Measurements from ENCODE around the gene ACTRT2.

The ACTRT2 gene

DNA sequence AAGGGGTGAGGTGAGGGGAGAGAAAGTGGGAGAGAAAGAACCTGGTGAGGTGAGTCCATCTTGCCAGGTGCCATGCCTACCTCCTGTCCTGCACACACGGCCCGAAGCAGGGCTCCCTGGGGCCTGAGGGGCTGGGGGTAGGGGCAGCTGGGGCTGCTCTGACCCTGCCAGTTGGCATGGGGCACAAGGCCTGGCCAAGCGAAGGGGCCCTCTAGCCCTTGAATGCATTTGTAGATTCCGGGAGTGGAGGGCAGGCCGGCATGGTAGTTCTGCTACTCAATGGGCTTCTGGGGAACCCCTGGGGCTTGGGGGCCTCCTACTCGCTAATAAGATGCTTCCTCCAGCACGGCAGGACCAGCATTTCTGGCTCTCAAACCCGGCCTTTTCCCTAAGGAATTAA, 44.1 kb downstream of the ACTRT2 start:
- DNase-seq (ENCODE audit: low read depth, low spot score), result no peak
- TF ChIP-seq, protein P1, sequence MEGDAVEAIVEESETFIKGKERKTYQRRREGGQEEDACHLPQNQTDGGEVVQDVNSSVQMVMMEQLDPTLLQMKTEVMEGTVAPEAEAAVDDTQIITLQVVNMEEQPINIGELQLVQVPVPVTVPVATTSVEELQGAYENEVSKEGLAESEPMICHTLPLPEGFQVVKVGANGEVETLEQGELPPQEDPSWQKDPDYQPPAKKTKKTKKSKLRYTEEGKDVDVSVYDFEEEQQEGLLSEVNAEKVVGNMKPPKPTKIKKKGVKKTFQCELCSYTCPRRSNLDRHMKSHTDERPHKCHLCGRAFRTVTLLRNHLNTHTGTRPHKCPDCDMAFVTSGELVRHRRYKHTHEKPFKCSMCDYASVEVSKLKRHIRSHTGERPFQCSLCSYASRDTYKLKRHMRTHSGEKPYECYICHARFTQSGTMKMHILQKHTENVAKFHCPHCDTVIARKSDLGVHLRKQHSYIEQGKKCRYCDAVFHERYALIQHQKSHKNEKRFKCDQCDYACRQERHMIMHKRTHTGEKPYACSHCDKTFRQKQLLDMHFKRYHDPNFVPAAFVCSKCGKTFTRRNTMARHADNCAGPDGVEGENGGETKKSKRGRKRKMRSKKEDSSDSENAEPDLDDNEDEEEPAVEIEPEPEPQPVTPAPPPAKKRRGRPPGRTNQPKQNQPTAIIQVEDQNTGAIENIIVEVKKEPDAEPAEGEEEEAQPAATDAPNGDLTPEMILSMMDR (IDR thresholded peaks at IDR 0.05; ENCODE audit: insufficient read depth, low read length, missing control alignments), result no peak

DNA sequence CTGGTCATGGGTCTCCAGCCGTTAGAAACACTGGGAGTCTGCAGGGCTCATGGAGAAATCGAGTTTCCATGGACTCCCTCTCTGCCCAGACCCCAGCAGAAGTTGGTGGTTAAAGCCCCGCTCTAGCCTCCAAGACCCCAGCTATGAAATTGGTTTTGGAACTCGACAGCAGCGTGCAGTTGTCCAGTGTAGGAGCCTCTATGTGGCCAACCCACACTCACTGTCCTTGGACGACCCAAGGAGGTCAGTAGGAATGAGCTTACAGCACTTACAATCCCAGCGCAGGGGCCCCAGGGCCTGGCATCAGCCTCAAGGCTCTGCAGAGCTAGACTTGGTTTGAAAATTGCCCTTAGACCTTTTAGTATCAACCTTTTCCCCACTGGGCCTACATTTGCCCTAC, 44.5 kb downstream of the ACTRT2 start:
- POLR2A ChIA-PET, result no interaction called here
- CTCF ChIA-PET, result interaction anchor here (1.0 to 1.4 kb wide), 2 partner anchors 357 to 359 kb away, joined by 3 to 4 read pairs; no protein-coding TSS in a partner anchor
- DNase-seq (ENCODE audit: low read depth, low spot score), result no peak
- TF ChIP-seq, protein P1 (IDR thresholded peaks at IDR 0.05; ENCODE audit: insufficient read depth, low read length, missing control alignments), result no peak
- H3K4me3 ChIP-seq (ENCODE audit: low read depth, low read length), result no peak overlapping the region

More for the DNA sequence above, 44.1 kb downstream of the ACTRT2 start:
- POLR2A ChIA-PET, result no interaction called here
- H3K4me3 ChIP-seq (ENCODE audit: low read depth, low read length), result no peak overlapping the region
- CTCF ChIA-PET, result interaction anchor here (1.0 to 1.4 kb wide), 2 partner anchors 358 to 359 kb away, joined by 3 to 4 read pairs; no protein-coding TSS in a partner anchor

DNA sequence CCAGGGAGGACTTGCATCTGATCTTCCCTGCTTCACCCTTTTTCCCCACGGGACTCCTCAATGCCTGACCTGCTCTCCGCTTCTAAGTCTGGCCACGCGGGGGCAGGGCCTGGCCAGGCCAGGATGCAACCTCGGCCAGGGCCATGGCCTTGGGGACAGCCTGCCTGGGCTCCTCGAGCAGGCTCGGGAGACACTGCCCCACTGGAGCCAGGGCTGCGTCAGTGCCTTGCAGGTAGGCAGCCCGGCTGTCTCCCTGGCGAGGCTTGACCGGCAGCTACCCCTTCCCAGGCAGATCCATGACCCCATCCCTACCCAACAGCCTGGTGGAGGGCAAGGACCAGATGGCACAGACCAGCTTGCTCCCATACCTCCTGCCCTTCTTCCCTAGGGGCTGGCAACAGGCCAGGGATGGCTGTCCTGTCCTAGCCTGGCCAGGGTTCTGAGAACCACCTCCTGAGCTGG, 45.0 kb downstream of the ACTRT2 start:
- CTCF ChIA-PET, result interaction anchor here (1.0 to 1.4 kb wide), 2 partner anchors 357 to 358 kb away, joined by 3 to 4 read pairs; no protein-coding TSS in a partner anchor
- POLR2A ChIA-PET, result no interaction called here
- DNase-seq (ENCODE audit: low read depth, low spot score), result no peak
- TF ChIP-seq, protein P1 (IDR thresholded peaks at IDR 0.05; ENCODE audit: insufficient read depth, low read length, missing control alignments), result no peak
- H3K4me3 ChIP-seq (ENCODE audit: low read depth, low read length), result no peak overlapping the region

DNA sequence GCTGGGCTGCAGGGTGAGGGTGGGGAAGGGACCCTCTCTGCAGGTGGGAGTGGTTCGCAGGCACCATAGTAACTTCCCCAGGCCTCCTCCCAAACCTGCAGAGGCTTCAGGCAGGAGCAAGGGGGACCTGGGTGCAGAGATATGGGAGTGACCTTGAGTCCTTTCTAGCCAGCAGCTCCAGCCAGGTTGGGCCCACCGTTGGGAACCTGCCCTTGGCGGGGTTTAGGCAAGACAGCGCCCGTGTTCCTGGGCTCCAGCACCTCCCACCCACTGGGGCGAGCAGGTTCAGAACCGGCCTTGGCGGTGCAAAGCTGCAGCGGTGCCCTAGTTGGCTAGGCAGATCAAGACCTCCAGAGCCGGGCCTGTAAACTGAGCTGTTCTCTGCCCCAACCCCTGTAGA, 45.6 kb downstream of the ACTRT2 start:
- DNase-seq (ENCODE audit: low read depth, low spot score), result no peak
- POLR2A ChIA-PET, result no interaction called here
- TF ChIP-seq, protein P1 (IDR thresholded peaks at IDR 0.05; ENCODE audit: insufficient read depth, low read length, missing control alignments), result no peak
- H3K4me3 ChIP-seq (ENCODE audit: low read depth, low read length), result no peak overlapping the region
- CTCF ChIA-PET, result interaction anchor here (1.4 kb wide), 1 partner anchor 356 kb away, joined by 3 read pairs; no protein-coding TSS in a partner anchor

DNA sequence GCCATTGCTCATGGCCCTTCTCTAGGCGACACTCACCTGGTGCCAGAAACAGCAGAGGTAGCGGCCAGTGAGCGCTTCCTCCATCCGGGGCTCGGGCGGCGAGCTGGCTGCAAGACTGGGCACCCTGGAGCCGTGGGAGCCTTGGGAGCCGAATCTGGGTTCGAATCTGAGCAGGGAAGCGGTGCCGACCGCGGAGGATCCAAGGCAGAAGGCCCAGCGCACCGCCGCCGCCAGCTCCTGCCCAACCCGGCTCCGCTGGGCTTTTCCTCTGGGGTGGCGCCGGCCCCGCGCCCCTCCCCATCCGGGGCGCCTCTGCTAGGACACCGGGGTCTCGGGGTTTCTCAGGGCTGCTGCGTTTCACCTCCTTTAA, 46.0 kb downstream of the ACTRT2 start:
- POLR2A ChIA-PET, result no interaction called here
- CTCF ChIA-PET, result no interaction called here
- no peak overlapping the region for H3K4me3 ChIP-seq (ENCODE audit: low read depth, low read length)
- TF ChIP-seq, protein P1 (IDR thresholded peaks at IDR 0.05; ENCODE audit: insufficient read depth, low read length, missing control alignments), result no peak
- no peak for DNase-seq (ENCODE audit: low read depth, low spot score)

DNA sequence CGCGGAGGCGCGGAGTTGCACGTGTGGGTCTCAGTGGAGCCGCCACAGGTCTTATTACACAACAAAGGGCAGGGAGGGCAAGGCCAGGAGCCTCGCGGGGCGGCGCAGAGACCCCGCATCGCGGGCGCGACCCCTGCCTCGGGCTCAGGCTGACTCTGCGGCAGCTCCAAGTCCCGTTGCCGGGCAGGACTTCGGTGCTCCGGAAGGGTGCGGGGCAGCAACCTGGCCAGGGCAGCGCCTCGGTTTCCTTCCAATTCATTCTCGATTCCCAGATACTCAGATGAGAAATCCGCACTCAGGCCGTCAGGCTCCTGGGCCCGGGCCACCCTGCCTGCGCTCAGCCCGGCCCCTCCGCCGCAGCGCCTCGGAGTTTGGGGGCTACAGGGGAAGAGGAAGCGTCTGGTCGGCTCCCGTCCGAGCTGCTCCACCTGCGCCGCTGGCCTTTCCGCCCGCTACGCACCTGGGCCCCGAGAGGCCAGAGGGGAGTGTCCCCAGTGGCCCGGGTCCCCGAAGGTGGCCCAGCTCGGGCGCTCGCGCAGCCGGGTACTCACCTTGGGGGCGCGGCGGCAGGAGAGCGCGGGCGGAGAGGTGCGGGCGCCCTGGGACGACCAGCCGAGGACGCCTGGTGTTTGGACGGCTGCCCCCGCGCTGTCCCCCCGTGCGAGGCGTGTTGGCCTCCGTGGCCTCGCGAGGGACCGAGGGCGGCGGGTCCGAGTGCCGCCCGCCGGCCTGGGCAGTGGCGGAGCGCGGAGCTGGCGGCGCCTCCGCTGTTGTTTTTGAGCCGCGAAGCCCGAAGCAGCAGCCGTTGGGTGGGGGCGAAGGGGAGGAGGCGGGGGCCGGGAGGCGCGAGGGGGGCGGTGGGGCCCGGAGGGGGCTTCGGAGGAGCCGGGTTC, 46.6 kb downstream of the ACTRT2 start:
- no peak for DNase-seq (ENCODE audit: low read depth, low spot score)
- ChIA-PET POLR2A (no interaction called here), CTCF (no interaction called here)
- no peak overlapping the region for H3K4me3 ChIP-seq (ENCODE audit: low read depth, low read length)
- TF ChIP-seq, protein P1 (IDR thresholded peaks at IDR 0.05; ENCODE audit: insufficient read depth, low read length, missing control alignments), result no peak
